Sigmoid colon (tissue), 4 donors: ENCODE data around the gene COL15A1.

Source experiments
- CTCF ChIP-seq, 4 experiments: fragments of 450-650 bp in 3 of 4; fragments of 200-600 bp in 1 of 4; IDR thresholded peaks; one replicate each; pipeline ENCODE4 v1.5.1; 2016 to 2019; ENCODE audit warnings: antibody characterized with exemption in 4 of 4, mild to moderate bottlenecking in 3 of 4, moderate library complexity in 2 of 4
- EP300 ChIP-seq, 4 donors: sonication (generic); formaldehyde crosslinking; IDR thresholded peaks; one replicate each; pipeline ENCODE4 v1.6.1; 2017; ENCODE audit warnings: antibody characterized with exemption in 4 of 4
- POLR2A ChIP-seq, 2 donors: fragments of 450-650 bp; IDR thresholded peaks; one replicate each; pipeline ENCODE4 v1.6.1; 2016; ENCODE audit warnings: antibody characterized with exemption in 2 of 2, mild to moderate bottlenecking in 2 of 2, moderate library complexity in 2 of 2
- POLR2AphosphoS5 ChIP-seq, 4 donors: sonication (generic); formaldehyde crosslinking; IDR thresholded peaks; one replicate each; pipeline ENCODE4 v1.6.1; 2017; ENCODE audit warnings: antibody characterized with exemption in 4 of 4

- TF ChIP-seq EP300 (IDR thresholded peaks at IDR 0.05) (no peak), POLR2AphosphoS5 (IDR thresholded peaks at IDR 0.05) (no peak), CTCF (IDR thresholded peaks at IDR 0.05) (no peak), POLR2A (IDR thresholded peaks at IDR 0.05) (no peak)
Measured at GRCh38 chr9:99112750-99113413, 169.2 kb downstream of the COL15A1 start.
